Fibroblast of mammary gland (primary cell): ENCODE measurements around the gene SCAF8.

Experiments used
- DNase-seq: peaks from one replicate; pipeline ENCODE4 v3.0.0-alpha.2; 2010; ENCODE audit warnings: low read depth
- H3K4me3 ChIP-seq: 2 replicates; pipeline ENCODE4 v1.5.1; 2011; ENCODE audit warnings: low read depth, mild to moderate bottlenecking, low read length, moderate library complexity; ENCODE audit not compliant: control insufficient read depth
- CTCF ChIP-seq: conservative IDR thresholded peaks from 2 replicates; pipeline ENCODE4 v1.5.1; 2011; ENCODE audit warnings: low read depth, low read length, inconsistent platforms; ENCODE audit not compliant: control insufficient read depth, insufficient read depth

SCAF8 gene

GRCh38 chr6:154733183-154733625 lies at the start of gene SCAF8:
Gene SCAF8, plus strand, starts transcription at chr6:154733416. Its CDS starts 485 bp downstream, at chr6:154733901.
- peak; percentile 69 for DNase-seq
- H3K4me3 ChIP-seq = peak within 1 kb of the TSS; percentile 58
- no peak for TF ChIP-seq CTCF

GRCh38 chr6:154683756-154684523 lies 49.3 kb upstream of the SCAF8 start:
- peak; percentile 42 for DNase-seq
- no peak for TF ChIP-seq CTCF
- H3K4me3 ChIP-seq = no peak overlapping the region

DNA sequence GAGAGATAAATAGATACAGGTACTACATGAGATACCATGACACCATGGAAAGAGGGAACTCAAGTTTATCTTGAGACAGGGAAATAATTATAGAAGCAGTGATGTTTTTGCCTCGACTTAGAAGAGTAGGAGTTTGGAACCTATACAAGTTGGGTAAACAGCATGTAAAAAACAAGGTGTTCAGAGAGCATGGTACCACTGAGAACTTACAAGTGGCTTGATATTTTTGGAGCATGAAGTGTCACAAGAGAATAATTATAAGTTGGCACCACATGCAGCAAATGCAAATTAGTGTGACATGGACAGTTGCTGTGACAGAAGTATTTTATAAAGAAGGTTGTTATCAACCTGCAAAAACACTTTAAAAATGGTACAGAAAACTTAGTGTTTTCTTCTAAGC lies 47.1 kb upstream of the SCAF8 start:
- DNase-seq = no peak
- H3K4me3 ChIP-seq = no peak overlapping the region
- no peak for TF ChIP-seq CTCF

DNA sequence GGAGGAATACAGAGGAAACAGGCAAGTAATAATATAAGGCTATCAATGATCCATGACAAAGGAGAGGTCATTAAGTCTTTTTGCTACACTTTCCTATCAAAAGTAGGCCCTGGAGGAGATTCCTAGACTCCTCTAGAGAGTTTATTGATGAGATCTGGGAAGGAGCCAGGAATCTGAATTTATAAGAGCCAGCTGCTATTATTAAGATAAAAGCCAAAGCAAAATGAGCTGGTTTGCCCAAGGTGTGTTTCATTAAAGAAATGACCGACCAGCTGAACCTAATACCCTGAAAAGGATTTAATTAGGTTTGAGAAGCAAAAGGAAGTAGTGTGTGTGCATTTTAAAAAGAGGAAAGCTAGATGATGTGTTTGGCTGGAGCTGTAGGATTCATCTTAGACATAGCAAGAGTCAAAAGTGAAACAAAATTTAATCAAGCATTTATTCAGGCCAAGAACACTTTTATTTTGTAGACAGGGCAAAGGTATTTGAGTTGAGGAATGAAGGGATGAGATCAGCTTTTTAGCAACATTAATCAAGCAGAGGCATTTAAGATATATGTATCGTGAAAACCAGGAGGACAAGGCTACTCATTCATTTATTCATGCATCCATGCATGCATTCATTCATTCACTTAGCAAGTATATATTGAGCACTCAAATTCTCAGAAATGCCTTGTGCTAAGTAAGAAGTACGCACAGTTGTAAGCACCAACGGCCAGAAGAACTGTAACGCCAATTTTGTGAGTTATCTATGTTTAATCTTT lies 43.5 kb upstream of the SCAF8 start:
- no peak overlapping the region for H3K4me3 ChIP-seq
- DNase-seq = no peak
- no peak for TF ChIP-seq CTCF

DNA sequence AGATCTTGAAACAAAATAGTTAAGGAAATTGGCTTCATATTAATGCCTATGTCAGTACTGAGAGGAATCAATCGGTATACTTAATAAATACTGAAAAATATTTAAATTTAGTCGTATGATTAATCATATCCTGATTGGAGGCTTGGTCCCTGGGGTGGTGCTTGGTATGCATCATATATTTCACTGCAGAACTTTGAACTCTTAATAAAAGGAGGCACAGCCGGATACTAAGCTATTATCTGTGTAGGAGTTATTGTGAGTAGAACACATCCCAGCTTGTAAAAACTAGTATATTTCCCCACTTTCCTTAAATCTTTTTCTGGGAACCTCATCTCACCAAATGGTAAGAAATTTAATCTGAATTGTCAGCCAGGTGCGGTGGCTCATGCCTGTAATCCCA lies 42.4 kb upstream of the SCAF8 start:
- no peak for DNase-seq
- no peak overlapping the region for H3K4me3 ChIP-seq
- TF ChIP-seq CTCF = no peak

DNA sequence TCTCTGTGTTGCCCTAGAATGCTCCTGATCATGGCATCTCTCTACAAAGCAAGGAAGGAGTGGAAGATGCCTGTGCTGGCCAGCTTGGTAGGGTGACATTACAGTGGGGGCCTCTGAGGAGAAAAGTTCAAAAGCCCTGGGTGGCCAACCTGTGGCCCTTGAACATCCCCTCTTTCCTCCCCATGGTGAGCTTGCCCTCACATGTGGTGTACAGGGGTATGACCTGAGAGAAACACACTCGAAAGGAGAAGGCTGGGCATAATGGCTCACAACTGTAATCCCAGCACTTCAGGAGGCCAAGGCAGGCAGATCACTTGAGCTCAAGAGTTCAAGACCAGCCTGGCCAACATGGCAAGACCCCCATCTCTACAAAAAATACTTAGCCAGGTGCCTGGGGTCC lies 36.6 kb upstream of the SCAF8 start:
- TF ChIP-seq CTCF = no peak
- no peak for DNase-seq
- H3K4me3 ChIP-seq = no peak overlapping the region
